GM21529 (cell line): ENCODE data around the gene LPCAT3.

ENCODE experiments used
- ATAC-seq: cut with Tn5 transposase; IDR thresholded peaks from one replicate; pipeline ENCODE4 v1.9.1; 2021; ENCODE audit not compliant: unreplicated experiment

The LPCAT3 gene

GRCh38 chr12:6965026-6965661, 53.1 kb downstream of the LPCAT3 start:
- ATAC-seq = peak; percentile 44

DNA sequence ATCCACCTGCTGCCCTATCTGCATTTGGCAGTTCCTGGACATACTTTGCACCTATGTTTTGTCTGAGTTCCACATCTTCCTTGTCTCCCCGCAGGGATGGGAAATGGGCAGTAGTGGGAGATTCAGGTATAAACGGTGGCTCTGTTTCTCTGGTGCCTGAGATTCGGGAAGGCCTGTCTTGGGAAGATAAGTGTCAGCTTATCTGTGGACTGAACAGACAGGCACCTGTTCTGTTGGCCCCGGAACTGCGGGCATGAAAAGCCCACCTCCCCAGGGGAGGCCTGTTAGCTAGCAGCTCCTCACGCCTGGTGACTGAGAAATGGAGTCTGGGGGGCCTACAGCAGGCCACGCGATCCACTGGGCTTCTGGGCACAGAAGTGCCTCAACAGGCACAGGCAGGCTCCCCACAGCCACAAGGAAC, 53.7 kb downstream of the LPCAT3 start:
- no peak for ATAC-seq

DNA sequence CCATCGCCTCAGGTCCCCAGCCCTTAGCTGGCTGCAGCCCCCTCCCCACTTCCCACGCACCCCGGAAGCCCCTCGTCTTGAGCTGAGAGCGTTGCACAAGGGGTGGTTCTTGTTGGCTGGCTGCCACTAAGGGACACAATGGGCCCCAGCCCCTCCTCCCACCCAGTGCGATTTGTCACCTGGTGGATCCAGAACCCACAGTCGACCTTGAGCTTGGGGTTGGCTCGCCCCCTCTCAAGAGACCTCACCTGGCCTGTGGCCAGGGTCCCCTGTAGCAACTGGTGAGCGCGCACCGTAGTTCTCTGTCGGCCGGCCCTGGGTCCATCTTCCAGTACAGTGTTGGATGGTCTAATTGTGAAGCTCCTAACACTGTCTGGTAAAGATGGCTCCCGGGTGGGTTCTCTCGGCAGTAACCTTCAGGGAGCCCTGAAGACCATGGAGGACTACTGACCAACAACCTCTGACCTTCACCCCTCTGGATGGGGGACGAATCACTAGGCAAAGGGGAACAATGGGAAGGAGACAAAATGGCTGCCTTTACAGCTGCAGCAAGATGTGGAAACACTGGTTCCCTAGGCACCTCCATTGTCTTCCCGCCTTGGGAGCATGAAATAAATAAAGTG, 54.4 kb downstream of the LPCAT3 start:
- ATAC-seq = no peak

- no peak for ATAC-seq
Observed at GRCh38 chr12:6963016-6963731, 55.1 kb downstream of the LPCAT3 start.

GRCh38 chr12:6962285-6963015, 55.8 kb downstream of the LPCAT3 start:
- no peak for ATAC-seq

DNA sequence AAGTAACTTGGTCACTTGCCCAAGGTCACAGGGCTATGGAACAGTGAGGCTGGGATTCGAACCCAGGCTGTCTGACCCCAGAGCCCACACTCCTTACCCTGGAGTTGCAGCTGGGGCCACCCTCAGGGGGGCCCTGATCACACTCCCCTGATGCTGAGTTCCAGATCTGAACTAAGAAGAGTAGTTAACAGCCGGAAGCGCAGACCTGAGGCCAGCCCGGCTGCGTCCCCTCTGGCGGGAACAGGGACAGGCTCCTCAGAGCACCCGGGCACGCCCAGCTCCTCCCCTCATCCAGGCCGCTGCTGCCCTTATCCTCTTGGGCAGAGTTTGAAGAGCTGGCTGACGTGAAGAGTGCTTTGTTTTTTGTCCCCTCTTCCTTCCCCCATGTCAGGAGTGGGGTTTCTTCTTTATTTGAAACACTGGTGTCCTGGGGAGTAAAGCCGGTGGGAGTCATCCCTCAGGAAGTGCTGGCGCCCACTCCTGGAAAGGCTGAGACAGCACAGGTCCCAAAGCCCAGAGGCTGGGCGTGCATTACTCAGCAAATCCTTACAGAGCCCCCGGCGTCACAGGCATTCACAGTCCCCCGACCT, 56.5 kb downstream of the LPCAT3 start:
- ATAC-seq = peak; percentile 18

DNA sequence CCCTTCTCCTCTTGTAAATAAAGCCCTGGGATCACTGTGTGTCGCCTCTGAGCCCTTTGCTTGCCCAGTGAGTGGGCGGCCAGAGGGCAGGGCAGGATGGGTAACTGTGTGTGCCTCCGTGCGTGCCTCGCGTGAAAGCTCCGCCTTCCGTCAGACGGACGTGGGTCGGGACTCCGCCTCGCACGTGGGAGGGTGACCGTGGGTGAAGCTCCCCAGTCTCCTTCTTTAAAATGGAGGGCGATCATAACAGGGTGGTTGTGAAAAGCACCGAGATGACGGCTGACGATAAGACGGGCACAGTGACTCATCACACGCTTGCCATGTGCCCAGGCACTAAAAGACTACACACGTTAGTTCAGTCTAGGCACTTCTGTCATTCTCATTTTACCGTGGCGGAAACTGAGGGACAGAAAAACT, 57.0 kb downstream of the LPCAT3 start:
- peak; percentile 4 for ATAC-seq

DNA sequence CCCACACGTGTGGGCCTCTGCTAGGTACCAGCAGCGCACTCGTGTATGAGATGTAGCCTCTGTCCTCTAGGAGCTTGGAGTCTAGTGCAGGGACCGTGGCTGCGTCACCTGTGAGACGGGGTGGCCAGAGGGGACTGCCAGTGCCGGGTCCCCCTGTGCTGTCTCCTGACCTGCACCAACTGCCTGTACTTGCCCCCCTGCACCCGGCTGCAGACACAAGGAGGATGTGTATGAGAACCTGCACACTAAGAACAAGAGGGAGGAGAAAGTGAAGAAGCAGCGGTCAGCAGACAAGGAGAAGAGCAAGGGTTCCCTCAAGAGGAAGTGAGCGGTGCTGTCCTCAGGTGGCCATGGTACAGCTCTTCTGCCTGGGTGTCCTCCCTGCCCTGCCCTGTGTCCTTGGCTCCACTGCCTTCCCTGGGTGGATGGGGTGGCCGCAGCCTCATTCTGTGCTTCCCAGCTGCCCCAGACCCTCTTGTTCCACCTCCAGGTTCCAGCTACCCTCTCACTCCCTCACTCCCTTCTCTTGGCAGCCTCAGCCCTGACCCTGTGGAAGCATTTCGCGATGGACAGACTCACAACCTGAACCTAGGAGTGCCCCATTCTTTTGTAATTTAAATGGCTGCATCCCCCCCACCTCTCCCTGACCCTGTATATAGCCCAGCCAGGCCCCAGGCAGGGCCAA, 57.5 kb downstream of the LPCAT3 start:
- peak; percentile 26 for ATAC-seq

DNA sequence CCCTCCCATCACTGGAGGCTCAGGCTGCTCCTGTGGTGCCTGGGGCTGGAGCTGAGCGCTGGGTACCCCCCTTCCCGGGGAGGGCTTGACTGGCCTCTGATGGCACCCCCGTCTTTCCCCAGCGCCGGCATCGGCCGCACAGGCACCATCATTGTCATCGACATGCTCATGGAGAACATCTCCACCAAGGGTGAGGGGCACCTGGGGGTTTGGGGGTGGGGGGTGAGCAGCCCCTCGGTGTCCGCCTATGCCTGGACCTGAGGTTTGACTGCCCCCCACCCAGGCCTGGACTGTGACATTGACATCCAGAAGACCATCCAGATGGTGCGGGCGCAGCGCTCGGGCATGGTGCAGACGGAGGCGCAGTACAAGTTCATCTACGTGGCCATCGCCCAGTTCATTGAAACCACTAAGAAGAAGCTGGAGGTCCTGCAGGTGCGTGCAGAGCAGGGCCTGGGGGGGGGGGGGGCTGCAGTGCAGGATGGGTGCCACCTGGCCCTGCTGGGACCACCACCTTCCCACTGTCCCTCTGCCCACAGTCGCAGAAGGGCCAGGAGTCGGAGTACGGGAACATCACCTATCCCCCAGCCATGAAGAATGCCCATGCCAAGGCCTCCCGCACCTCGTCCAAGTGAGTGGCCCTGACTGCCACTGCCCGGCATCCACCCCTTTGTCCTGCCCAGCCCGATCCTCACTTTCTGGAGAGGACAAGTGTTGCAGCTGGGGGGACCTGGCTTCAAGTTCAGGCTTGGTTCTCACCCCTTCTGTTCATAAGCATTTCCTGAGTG, 58.3 kb downstream of the LPCAT3 start:
- no peak for ATAC-seq

DNA sequence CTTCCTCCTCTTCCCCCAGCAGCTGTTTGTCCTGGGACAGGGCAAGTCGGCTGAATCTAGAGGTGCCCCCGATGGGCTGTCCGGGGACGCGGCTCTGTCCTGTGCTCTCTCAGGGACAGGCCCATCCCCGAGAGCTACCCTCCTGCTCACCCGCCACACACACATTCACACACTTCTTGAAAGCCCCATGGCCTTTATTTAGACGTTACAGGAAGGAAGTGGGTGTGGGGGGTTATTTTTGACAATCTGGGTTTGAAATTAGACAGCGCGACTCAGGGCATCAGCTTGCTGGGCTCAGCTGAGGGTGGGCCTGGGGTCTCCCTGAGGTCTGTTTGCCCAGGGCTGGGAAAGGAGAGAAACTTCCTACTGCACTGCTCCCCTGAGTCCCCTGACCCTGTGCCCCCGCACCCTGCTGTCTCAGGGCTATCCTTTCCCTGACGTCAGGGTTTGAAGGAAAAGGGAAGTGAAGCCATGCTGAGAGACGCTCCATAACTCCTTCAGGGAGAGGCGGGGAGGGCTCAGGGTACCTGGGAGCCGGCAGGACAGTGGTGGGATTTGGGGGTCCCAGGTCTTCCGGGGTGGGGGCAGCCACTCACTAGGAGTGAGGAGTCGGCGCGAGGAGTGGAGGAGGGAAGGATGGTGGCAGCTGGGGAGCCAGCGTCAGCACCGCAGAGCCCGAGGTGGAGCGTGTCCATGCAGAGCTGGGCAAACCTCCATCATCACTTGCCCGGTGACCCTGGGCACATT, 59.0 kb downstream of the LPCAT3 start:
- peak; percentile 46 for ATAC-seq

DNA sequence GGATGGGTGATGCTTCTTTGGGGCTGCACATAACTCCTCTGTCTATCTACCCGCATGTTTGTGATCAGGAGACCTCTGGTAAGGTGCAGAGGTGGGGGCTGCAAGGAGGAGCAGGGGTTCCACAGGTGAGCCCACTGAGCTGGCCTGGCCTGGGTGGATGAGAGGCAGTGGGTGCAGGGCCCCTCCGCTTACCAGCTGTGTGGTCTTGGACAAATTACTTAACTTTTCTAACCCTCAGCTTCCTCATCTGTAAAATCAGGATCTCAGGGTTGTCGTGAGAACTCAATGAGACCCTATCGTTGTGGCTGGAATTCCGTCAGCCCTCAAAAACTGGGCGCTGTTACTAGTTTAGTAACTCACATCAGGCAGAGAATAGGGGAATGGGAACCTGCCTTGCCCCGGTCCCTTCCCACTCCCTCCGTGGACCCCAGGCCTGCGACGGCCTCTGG, 59.6 kb downstream of the LPCAT3 start:
- ATAC-seq = no peak

DNA sequence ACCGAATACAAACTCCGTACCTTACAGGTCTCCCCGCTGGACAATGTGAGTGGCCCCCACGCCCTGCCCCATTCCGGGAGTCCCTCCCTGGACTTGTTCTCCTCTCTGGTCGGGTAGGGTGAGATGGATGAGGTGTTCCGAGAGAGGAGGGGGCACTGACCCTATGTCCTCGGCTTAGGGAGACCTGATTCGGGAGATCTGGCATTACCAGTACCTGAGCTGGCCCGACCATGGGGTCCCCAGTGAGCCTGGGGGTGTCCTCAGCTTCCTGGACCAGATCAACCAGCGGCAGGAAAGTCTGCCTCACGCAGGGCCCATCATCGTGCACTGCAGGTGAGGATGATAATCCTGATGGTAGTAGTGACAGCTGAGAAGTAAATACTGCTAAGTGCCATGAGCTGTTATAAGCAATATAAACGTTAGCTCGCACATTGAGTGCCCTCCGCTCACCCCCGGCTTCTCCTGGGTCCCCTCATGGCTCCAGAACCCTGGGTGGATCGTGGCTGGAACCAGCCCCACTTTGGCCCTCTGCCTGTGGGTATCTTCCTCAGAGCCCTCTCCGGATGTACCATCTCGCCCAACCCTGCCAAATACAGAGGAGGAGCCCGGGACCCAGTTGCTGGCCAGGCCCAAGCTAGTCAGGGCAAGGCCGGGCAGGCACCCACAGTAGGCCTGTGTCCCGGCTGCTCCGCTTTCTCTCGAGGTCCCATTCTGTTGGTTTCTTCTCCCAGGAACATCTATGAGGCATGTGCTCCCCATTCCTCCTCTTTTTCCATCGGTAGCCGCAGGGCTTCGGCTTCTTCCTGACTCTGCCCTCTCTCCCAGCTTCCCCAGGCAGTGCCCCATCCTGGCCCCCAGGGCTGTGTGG, 60.3 kb downstream of the LPCAT3 start:
- no peak for ATAC-seq

DNA sequence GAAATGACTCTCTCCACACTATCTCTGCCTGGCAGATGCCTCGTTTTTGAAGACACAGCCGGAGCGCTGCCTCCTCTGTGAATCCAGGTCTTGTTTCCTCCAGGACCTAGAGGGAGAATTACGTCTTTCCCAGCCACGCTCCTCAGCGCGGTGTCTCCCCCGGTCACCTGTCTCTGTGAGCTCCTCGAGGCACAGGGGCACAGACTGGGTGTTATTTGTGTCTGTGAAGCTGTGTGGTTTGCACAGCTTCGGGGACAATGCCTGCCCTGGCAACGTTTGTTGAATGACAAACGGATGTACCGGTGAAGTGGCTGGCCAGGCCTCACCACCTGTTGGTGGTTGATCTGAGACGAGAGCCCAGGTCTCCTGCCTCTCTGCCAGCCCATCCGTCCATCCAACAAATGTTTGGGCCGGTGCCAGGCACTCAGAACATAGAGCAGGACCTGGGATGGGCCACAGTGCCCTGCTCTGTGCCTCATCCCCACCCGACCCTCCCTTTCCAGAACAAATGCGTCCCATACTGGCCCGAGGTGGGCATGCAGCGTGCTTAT, 61.0 kb downstream of the LPCAT3 start:
- ATAC-seq = no peak

DNA sequence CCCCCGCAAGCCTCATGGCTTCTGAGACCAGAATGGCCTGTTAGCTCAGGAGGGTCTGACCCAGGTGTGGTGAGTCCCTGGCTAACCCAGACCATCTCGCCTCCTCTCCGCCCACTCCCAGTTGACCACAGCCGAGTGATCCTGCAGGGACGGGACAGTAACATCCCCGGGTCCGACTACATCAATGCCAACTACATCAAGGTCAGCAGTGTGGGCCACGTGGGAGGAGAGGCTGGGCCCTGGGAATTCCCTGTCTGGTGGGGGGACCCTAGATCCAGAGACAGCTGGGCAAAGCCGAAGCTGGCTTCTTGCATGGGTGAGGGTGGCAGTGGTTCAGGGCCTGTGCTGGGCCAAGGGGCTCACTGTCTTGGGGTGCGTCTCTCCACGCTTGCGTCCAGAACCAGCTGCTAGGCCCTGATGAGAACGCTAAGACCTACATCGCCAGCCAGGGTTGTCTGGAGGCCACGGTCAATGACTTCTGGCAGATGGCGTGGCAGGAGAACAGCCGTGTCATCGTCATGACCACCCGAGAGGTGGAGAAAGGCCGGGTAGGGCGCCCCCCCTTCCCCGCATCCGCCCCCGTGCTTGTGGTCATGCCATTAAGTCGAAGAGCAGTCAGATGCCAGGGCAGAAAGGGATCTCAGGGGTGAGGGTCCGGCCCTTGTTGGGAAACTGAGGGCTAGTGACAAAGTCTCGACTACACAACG, 62.1 kb downstream of the LPCAT3 start:
- no peak for ATAC-seq

GRCh38 chr12:6955108-6956020, 62.9 kb downstream of the LPCAT3 start:
- no peak for ATAC-seq
